GM21367 (cell line): ENCODE data around the gene SLC16A3.

ENCODE experiments used
- ATAC-seq: cut with Tn5 transposase; IDR thresholded peaks from one replicate; pipeline ENCODE4 v1.9.1; 2021; ENCODE audit not compliant: unreplicated experiment

The SLC16A3 gene

DNA sequence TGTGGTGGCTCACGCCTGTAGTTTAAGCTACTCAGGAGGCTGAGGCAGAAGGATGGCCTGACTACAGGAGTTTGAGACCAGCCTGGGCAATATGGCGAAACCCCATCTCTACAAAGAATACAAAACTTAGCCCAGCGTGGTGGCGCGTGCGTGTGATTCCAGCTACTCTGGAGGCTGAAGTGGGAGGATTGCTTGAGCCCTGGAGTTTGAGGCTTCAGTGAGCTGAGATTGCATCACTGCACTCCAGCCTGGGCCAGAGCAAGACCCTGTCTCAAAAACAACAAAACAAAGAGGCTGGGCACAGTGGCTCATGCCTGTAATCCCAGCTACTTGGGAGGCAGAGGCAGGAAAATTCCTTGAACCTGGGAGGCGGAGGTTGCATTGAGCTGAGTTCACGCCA lies 51.7 kb downstream of the SLC16A3 start:
- ATAC-seq: no peak

DNA sequence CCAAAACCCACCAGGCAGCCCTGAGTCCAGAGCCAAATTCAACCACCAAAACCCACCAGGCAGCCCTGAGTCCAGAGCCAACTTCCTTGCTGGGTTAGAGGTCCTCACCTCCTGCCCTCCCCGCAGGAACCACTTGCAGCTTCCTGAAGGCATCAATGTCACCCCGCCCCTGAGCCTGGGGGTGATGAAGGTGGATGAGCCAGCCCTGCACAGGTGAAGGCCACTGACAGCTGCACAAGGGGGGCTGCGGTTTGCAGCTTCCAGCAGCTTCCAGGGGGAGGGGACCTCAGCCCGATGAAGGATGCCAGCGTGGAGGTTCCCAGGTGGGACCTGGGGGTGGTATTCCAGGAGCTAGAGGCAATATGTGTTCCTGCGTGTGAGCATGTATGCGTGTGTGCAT lies 52.2 kb downstream of the SLC16A3 start:
- ATAC-seq: no peak

DNA sequence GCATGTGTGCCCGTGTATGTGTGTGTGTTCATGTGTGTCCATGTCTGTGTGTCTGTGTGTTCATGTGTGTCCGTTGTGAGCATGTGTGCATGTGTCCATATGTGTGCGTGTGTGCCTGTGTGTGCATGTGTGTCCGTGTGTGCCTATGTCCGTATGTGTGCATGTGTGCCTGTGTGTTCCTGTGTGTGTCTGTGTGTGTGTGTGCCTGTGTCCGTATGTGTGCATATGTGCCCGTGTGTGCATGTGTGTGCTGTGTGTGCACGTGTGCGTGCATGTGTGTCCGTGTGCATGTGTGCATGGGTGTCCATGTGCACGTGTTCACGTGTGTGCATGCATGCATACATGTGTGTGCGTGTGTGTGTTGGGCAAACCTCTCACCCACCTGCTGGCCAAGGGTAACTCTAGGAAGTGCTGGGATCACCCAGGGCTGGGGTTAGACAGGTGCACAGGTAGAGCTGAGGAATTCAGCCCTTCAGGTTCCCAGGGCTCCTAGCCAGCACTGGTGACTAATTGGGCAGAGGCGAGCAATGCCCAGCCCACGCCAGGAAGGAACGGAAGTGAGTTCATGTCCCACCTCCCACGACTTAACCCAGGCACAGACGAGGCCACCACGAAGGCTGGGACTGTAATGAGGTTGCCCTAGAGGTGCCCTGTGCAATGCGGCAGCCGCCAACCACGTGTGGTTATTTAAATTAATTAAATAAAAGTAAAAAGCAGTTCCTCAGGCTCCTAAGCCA lies 52.8 kb downstream of the SLC16A3 start:
- no peak for ATAC-seq

DNA sequence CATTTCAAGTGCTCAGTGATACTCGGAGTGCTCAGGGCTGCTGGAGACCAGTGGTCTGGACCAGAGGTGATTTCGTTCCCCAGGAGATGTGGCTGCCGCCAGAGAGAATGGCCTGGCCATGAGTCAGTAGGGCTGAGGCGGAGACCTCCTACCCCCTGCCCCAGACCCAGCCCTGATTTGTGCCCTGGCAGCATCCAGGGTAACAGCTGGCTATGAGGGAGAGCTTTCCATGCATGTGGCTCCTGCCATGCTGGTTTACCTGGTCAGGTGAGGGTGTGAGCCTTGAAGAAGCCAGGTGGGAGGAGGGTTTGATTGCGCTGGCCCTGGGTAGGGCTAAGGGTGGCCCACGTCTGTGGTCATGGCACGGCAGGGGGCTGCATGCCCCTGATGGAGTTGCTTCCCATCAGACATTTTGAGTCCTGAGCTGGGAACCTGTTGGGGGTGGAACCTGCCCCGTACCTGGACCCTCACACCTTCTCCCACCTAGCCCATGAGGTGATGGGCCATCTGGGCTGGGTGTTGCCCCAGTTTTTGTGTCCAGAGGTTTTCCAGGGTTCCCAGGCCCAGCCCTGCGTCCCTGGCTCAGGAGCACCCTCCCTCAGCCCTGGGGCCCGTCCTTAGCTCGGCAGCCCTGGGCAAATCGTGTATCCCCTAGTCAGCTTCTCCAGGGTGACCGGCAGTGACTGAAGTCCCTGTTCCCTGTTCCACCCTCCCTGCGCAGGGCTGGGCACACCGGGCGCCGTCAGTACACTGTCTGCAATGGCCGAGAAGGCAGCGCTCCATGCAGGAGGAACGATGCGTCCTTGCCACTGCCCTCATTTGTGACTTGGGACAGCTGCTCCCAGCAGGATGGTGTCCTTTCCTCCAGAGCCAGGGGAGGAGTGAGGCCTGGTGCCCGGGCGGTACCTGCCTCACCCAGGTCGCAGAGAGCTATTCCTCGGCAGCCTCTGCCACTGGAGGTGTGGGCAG lies 53.7 kb downstream of the SLC16A3 start:
- ATAC-seq: no peak

DNA sequence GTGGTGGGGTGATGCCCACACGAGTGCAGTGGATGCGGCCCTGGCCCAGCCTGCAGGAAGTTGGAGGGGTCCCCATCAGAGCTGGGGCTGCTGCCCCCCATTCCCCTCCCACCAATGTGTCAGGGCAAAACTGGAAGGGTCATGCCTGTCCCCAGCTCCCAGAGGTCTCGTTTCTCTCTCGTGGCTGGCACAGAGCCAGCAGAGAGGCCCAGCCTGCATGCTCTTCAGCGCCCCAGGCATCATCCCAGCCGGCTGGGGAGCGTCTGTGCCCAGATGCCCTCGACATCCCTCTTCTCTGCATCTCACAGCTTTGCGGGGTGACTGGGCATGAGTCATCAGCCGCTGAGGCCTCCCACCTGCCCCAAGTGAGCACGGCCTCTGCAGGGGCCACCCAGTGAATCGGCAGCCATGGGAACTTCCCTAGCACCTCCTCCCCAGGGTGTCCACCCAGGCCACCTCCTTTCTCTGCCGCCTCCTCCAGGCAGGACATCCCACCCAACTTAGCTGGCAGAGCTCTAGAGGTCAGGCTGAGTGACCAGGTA lies 54.4 kb downstream of the SLC16A3 start:
- no peak for ATAC-seq

DNA sequence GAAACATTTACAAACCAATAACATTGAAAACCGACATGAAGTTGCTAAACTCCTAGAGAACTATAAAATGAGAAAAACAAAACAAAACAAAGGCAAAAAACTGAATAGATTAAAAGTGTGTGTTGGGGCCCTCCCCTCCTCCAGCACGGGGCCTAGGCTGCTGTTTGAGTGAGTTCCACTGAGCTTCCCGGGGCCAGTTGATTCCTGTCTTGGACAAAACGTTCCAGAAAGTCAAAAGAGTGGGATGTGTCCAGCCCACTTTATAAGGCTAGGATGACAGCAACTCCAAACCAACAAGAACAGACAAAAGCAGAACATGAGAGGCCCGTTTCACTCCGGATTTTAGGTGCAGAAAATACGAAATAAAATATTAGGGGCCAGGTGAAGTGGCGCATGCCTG lies 56.3 kb downstream of the SLC16A3 start:
- no peak for ATAC-seq

DNA sequence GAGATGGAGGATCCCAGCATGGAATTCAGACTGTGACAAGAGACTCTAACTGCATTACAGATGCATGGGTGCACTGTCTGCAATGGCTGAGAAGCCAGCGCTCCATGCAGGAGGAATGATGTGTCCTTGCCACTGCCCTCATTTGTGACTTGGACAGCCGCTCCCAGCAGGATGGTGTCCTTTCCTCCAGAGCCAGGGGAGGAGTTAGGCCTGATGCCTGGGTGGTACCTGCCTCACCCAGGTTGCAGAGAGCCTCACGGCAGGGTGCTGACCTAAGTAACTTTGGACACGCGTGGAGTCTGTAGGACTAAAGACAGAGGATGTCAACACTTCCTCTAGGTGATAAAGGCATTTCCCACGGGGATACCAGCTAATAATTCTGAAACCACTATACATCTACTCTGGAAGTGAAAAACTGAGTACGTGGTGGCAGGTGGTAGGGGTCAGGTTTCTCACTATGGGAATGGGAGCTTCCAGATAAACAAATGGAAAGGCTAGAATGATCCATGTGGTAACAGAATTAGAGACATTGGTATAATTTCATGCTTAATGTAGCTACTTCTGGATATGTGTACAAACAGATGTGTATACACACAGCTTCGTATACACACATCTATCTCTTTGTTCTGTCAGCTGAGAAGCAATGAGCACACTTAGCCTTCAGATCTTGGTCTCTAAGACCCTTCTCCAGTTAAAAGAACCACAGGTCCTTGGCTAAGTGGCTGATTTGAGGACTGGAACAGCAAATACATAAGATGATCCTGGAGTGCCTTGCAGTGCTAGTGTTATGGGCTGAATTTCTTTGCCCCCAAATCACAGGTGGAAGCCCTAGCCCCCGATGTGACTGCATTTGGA lies 58.4 kb downstream of the SLC16A3 start:
- ATAC-seq: no peak

DNA sequence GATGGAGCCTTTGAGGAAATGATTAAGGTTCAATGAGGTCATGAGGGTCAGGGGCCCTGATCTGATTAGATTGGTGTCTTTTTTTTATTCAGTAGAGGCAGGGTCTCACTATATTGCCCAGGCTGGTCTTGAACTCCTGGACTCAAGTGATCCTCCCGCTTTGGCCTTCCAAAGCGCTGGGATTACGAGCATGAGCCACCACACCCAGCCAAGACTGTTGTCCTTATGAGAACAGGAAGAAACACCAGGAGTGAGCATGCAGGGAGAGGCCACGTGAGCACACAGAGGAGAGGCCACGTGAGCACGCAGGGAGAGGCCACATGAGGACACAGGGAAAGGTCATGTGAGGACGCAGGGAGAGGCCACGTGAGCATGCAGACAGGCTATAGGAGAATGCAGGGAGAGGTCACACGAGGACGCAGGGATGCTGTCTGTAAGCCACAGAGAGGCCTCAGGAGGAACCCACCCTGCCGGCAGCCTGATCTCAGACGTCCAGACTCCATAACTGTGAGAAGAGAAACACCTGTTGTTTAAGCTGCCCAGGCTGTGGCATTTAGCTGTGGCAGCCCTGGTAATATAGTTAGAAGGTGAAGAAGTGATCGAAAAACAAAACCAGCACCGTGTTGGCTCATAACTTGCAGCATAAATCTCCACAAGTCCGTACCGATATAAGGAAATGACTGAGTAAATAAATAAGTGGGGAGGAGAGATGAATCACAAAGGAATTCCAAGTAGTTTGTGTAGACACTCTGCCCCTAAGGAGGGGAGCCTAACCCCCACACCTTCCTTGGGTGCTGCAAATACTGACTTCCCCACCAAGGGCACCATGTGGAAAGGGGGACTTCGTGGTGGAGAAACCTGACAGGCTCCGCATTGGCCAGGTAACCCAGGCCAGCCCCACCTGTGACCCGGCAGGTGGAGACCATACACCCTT lies 59.3 kb downstream of the SLC16A3 start:
- no peak for ATAC-seq
